Measurements from ENCODE around the gene PITPNM3. TPM values are rescaled to one million over a fixed set of nuclear protein-coding genes. Genes with fewer than 3 reads are reported as not detected.
A peak's percentile ranks its signal among the peaks of the same experiment; 100 is the strongest.

PITPNM3 gene
- total and polyA plus RNA-seq, 2 donors (not counting 1 experiment from before 2014, with no cell fraction given) = 0.99 to 1.1 TPM

DNA sequence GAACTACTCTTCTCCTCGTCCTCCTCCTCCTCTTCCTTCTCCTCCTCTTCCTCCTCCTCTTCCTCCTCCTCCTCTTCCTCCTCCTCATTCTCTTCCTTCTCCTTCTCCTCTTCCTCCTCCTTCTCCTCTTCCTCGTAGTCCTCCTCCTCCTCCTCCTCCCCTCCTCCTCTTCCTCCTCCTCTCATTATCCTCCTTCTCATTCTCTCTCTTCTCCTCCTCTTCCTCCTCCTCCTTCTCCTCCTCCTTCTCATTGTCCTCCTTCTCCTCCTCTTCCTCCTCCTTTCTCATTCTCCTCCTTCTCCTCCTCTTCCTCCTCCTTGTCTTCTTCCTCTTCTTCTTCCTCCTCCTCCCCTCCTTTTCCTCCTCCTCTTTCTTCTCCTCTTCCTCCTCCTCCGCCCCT lies 4.1 kb upstream of the PITPNM3 start:
- no peak overlapping the region for H3K27ac ChIP-seq (ENCODE audit: insufficient read depth, low read length)
- H3K27me3 ChIP-seq (ENCODE audit: control insufficient read depth, insufficient read depth, low read length) = peaks cover 16% of the 10 kb centered on the region
- no peak overlapping the region for H2AFZ ChIP-seq (ENCODE audit: low read length)
- H4K20me1 ChIP-seq (ENCODE audit: control insufficient read depth, extremely low read depth, insufficient read depth, low read length) = no peaks in the 10 kb centered on the region
- H3K79me2 ChIP-seq (ENCODE audit: control insufficient read depth, insufficient read depth, low read length) = no peaks in the 10 kb centered on the region
- H3K9me3 ChIP-seq (ENCODE audit: control insufficient read depth, insufficient read depth, low read depth, low read length) = no peaks in the 10 kb centered on the region
- H3K4me2 ChIP-seq (ENCODE audit: extremely low read depth, insufficient read depth, low read length) = no peak overlapping the region
- no peaks in the 10 kb centered on the region for H3K4me1 ChIP-seq (ENCODE audit: control insufficient read depth, extremely low read depth, insufficient read depth, low read length)
- no peak for TF ChIP-seq EZH2 (IDR thresholded peaks at IDR 0.05; ENCODE audit: low read length, missing control alignments)
- TF ChIP-seq, protein P1, sequence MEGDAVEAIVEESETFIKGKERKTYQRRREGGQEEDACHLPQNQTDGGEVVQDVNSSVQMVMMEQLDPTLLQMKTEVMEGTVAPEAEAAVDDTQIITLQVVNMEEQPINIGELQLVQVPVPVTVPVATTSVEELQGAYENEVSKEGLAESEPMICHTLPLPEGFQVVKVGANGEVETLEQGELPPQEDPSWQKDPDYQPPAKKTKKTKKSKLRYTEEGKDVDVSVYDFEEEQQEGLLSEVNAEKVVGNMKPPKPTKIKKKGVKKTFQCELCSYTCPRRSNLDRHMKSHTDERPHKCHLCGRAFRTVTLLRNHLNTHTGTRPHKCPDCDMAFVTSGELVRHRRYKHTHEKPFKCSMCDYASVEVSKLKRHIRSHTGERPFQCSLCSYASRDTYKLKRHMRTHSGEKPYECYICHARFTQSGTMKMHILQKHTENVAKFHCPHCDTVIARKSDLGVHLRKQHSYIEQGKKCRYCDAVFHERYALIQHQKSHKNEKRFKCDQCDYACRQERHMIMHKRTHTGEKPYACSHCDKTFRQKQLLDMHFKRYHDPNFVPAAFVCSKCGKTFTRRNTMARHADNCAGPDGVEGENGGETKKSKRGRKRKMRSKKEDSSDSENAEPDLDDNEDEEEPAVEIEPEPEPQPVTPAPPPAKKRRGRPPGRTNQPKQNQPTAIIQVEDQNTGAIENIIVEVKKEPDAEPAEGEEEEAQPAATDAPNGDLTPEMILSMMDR (conservative IDR thresholded peaks at IDR 0.05 in 1 of 2, IDR thresholded peaks at IDR 0.05 in 1 of 2; ENCODE audit: low read depth in 1 of 2, low read length in 2 of 2) = no peak
- DNase-seq (ENCODE audit: low read depth in 2 of 2) = no peak
- no peak overlapping the region for H3K9ac ChIP-seq (ENCODE audit: insufficient read depth, low read length)
- H3K4me3 ChIP-seq (replicated peaks in 1 of 4; ENCODE audit: control extremely low read depth in 1 of 4, insufficient read depth in 1 of 4, low read depth in 3 of 4, low read length in 4 of 4) = no peak overlapping the region
- H3K36me3 ChIP-seq (ENCODE audit: control insufficient read depth, insufficient read depth, low read length) = no peaks in the 10 kb centered on the region

GRCh38 chr17:6559753-6560215 lies 3.4 kb upstream of the PITPNM3 start:
- H3K9ac ChIP-seq (ENCODE audit: insufficient read depth, low read length) = no peak overlapping the region
- H3K79me2 ChIP-seq (ENCODE audit: control insufficient read depth, insufficient read depth, low read length) = no peaks in the 10 kb centered on the region
- H3K27ac ChIP-seq (ENCODE audit: insufficient read depth, low read length) = no peak overlapping the region
- H3K27me3 ChIP-seq (ENCODE audit: control insufficient read depth, insufficient read depth, low read length) = peaks cover 23% of the 10 kb centered on the region
- no peak overlapping the region for H2AFZ ChIP-seq (ENCODE audit: low read length)
- no peak overlapping the region for H3K4me2 ChIP-seq (ENCODE audit: extremely low read depth, insufficient read depth, low read length)
- DNase-seq (ENCODE audit: low read depth in 2 of 2) = no peak
- H3K36me3 ChIP-seq (ENCODE audit: control insufficient read depth, insufficient read depth, low read length) = no peaks in the 10 kb centered on the region
- TF ChIP-seq EZH2 (IDR thresholded peaks at IDR 0.05; ENCODE audit: low read length, missing control alignments) = no peak
- TF ChIP-seq, protein P1 (conservative IDR thresholded peaks at IDR 0.05 in 1 of 2, IDR thresholded peaks at IDR 0.05 in 1 of 2; ENCODE audit: low read depth in 1 of 2, low read length in 2 of 2) = no peak
- no peak overlapping the region for H3K4me3 ChIP-seq (replicated peaks in 1 of 4; ENCODE audit: control extremely low read depth in 1 of 4, insufficient read depth in 1 of 4, low read depth in 3 of 4, low read length in 4 of 4)
- H4K20me1 ChIP-seq (ENCODE audit: control insufficient read depth, extremely low read depth, insufficient read depth, low read length) = no peaks in the 10 kb centered on the region
- no peaks in the 10 kb centered on the region for H3K9me3 ChIP-seq (ENCODE audit: control insufficient read depth, insufficient read depth, low read depth, low read length)
- H3K4me1 ChIP-seq (ENCODE audit: control insufficient read depth, extremely low read depth, insufficient read depth, low read length) = no peaks in the 10 kb centered on the region

DNA sequence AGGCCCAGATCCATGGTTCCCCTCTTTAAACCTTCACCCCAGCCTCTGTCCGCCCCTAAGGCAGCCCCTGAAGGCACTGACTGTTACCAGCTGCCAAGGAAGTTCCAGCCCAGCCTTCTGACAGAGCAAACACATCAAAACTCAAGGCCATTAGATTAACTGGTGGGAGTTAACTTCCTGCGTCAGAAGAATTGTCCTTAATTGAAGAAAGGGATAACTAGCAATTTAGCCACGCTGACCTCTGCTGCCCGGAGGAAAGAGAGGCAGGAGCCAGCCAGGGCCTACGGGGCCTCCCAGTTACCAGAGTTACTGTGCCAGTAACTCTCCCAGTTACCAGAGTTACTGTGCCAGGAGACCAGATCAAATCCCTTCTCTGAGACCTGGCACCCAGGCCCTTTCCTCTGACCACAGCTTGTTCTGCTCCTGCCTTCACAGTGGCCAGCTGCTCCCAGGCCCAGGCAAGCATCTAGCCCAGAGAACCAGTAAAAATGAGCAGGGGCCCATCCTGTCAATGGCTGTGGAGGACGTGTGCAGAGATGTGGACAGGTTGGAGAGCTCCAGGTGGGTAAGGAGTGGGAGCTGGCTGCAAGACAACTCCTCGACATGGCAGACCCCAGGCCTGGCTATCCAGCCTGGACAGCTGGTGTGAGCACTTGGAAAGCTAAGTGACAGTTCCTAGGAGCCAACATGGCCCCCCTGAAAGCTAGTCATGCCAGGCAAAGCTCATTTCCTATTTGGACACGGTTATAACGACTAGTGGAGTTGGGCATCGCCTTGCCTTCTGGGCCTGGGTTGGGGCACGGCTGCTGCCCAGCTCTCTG lies 2.8 kb upstream of the PITPNM3 start:
- Histone ChIP-seq H3K9me3 (ENCODE audit: control insufficient read depth, insufficient read depth, low read depth, low read length) (no peaks in the 10 kb centered on the region), H3K4me3 (replicated peaks in 1 of 4; ENCODE audit: control extremely low read depth in 1 of 4, insufficient read depth in 1 of 4, low read depth in 3 of 4, low read length in 4 of 4) (no peak overlapping the region)
- TF ChIP-seq, protein P1 (conservative IDR thresholded peaks at IDR 0.05 in 1 of 2, IDR thresholded peaks at IDR 0.05 in 1 of 2; ENCODE audit: low read depth in 1 of 2, low read length in 2 of 2) = no peak
- no peak for TF ChIP-seq EZH2 (IDR thresholded peaks at IDR 0.05; ENCODE audit: low read length, missing control alignments)

More for the DNA sequence above, 2.8 kb upstream of the PITPNM3 start:
- Histone ChIP-seq H3K27ac (ENCODE audit: insufficient read depth, low read length) (no peak overlapping the region), H3K36me3 (ENCODE audit: control insufficient read depth, insufficient read depth, low read length) (no peaks in the 10 kb centered on the region), H3K9ac (ENCODE audit: insufficient read depth, low read length) (no peak overlapping the region), H3K79me2 (ENCODE audit: control insufficient read depth, insufficient read depth, low read length) (no peaks in the 10 kb centered on the region), H2AFZ (ENCODE audit: low read length) (no peak overlapping the region), H4K20me1 (ENCODE audit: control insufficient read depth, extremely low read depth, insufficient read depth, low read length) (no peaks in the 10 kb centered on the region), H3K4me1 (ENCODE audit: control insufficient read depth, extremely low read depth, insufficient read depth, low read length) (no peaks in the 10 kb centered on the region), H3K27me3 (ENCODE audit: control insufficient read depth, insufficient read depth, low read length) (peaks cover 29% of the 10 kb centered on the region), H3K4me2 (ENCODE audit: extremely low read depth, insufficient read depth, low read length) (no peak overlapping the region)
- DNase-seq (ENCODE audit: low read depth in 2 of 2) = peak in 1 of 2 donors; percentile 12

Measured in fibroblast of lung (primary cell).